ENCODE measurements around the gene TTC31. TPM values are rescaled to one million over a fixed set of nuclear protein-coding genes. Genes with fewer than 3 reads are reported as not detected.

The TTC31 gene
- total RNA-seq, 1 donor from 2014 or later, result 22.6 TPM

DNA sequence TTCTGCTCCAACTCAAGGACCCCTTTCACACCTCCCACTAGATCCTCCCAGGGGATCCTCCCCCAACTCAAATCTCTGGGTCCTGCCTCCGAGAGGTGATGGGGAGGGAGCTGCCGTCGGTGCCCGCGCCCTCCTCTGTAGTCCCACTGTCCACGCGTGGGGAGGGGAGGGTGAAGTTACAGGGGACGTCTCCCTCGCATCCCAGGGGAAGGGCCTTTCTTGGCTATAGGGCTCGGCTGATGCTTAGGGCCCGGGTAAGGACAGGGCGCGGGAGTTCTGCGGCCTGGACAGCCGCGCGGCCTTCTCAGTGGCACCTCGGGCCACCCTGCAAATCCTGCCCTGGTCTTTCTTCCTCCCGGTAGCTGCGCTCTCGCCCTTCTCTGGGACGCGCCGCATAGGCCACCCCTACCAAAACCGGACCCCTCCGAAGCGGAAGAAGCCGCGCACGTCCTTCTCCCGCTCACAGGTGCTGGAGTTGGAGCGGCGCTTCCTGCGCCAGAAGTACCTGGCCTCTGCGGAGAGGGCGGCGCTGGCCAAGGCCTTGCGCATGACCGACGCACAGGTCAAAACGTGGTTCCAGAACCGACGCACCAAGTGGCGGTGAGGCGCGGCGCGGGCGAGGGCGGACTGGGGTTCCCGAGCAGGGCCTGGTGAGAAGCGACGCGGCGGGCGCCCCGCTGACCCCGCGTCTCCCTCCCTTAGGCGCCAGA, 32.5 kb downstream of the TTC31 start:
- ATAC-seq (no peak), DNase-seq (ENCODE audit: low spot score) (no peak)
- intact Hi-C loops (cut with DNase I), result no loop called here

GRCh38 chr2:74515981-74516633, 33.2 kb downstream of the TTC31 start:
- ATAC-seq, result peak; percentile 72
- intact Hi-C loops (cut with DNase I), result no loop called here
- peak; percentile 77 for DNase-seq (ENCODE audit: low spot score)

GRCh38 chr2:74516650-74517049, 33.8 kb downstream of the TTC31 start:
- DNase-seq (ENCODE audit: low spot score) (no peak), ATAC-seq (no peak)
- intact Hi-C loops (cut with DNase I), result no loop called here

DNA sequence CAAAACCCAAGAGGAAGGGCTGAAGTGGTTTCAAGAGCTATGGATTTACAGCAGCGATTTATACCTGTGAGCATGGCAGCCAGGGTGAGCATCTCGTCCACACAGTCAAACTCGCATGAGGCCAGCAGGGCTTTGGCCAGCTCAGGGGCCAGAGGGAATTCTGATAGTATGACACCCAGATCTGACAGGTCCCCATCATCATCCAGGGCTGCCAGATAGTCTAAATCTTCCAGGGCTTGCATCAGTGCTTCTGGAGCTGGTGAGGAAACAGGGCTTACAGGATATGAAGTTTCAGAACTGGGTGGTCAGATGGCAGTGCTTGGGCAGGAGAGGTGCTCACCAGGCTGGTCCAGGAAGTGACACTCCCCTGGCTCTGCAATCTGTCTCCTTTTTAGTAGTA, 39.6 kb downstream of the TTC31 start:
- intact Hi-C loops (cut with DNase I), result no loop called here
- ATAC-seq (no peak), DNase-seq (ENCODE audit: low spot score) (no peak)

DNA sequence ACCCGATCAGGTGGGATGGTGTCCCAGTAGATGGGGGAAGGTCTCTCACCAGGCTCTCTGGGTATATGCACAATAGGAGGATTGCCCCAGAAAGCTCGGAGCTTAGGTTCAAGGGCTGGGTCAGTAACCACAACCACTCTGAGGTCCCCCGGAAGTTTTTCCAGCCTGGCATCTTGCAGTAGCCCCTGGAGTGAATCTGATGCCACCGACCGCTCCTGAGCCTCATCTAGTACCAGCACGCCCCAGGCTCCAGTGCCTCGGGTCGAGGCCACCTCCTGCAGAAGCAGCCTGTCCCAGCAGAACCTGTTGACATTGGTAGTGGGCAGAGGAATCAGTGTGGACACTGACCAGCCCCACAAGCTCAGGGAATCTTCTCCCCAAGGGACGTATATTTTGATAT, 41.1 kb downstream of the TTC31 start:
- intact Hi-C loops (cut with DNase I), result no loop called here
- no peak for ATAC-seq
- no peak for DNase-seq (ENCODE audit: low spot score)

DNA sequence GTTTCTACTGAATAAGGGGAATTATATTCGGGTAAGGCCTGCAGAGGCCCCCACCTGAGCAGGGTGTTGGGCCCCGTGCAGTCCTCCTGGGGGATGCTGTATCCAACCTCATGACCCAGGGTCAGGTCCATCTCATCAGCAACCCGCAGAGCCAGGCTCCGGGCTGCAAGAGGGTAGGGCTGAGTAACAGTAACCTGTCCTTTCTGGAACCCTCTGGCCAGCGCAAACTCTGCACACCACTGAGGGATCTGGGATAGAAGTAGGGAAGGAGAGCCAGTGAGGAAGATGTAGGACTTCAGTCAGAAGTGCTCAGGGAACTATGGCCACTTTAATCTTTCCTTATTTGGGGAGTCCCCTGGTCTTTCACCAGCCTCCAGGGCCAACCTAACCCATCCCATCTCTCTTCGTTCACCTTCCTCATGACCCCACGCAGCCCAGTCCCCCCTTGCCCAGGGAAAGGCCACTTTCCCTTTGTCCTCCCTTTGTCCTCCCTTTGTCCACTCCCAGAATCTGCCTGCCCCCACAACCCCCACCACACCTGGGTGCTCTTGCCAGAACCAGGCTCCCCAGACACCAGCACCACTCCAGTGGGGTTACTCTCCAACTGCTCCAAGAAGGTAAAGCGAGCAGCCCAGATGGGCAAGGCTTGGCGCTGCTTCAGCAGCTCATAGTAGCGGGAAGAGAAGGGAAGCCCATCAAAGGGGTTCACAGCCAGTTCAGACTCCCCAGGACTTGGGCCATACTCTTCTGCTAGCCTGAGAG, 42.3 kb downstream of the TTC31 start:
- ATAC-seq (no peak), DNase-seq (ENCODE audit: low spot score) (no peak)
- intact Hi-C loops (cut with DNase I), result no loop called here

DNA sequence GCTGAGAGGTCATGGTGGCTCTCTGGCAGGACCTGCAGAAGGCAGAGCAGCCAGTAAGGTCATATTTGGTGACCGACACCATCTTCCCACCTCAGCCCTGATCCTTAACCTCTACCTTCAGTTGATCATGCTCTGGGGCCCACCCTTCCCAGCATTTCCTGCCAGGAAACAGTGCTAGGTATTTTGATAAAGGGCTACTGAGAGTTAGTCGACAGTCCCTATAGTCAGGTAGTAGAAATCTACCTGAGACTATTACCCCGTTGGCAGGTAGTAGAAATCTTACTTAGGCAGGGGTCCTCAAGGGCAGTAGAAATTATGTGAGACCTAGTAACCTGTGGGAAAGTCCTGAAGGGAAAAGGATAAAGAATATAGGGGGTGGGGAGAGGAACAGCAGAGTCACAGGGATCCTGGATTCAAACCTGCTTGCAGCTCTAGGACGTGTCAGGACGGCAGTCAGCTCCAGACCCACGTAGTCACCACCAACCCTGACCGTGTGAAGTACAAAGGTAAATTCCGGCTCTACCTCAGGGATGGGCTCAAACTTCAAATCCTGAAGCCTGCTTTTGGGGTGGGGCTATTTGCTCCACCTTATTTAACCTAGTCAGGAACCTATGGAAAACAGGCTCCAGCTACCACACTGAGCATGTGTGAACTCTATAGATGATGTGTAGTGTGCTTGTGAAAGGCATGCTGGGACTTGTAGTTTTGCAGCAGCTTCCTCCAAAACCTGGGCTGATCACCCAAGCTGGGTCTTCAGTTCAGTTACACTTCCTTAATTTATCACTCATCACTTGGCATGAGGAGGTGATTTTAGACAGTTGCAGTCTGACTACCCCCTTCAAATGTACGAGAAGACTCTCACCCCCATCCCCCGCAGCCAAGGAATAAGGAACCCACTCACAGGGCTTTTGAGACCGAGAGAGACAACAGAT, 43.1 kb downstream of the TTC31 start, which contains the start of gene DQX1:
TSS of gene DQX1 (minus strand) at position 515 of the 932 bp plus-strand sequence. CDS start at position 13, 502 bp downstream.
- ATAC-seq, result no peak
- intact Hi-C loops (cut with DNase I), result no loop called here
- no peak for DNase-seq (ENCODE audit: low spot score)

DNA sequence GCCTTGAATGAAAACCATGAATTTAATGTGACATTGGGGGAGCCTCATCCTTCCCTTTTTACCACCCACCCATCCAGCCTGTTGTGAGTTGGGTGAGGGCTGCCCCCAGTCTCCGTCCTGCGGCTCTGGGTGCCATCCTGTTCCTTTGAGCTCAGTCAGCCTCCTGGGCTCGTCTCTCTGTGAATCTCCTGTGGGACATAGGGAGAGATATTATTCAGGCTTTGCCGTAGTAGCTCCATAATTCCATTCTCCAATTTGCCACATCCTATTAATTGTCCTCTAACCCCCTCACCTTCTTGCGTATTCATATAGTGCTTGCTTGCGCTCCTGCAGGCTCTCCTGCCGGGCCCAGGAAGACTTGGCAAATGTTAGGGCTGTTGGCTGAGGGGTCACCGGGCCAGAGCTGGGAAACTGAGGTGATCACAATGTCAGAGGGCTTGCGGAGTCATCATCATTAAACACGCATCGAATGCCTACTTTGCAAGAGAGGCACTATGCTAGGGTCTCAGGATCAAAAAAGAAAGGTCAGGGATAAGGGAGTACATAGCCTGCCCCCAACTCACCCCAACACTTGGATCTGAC, 43.9 kb downstream of the TTC31 start:
- no peak for ATAC-seq

DNA sequence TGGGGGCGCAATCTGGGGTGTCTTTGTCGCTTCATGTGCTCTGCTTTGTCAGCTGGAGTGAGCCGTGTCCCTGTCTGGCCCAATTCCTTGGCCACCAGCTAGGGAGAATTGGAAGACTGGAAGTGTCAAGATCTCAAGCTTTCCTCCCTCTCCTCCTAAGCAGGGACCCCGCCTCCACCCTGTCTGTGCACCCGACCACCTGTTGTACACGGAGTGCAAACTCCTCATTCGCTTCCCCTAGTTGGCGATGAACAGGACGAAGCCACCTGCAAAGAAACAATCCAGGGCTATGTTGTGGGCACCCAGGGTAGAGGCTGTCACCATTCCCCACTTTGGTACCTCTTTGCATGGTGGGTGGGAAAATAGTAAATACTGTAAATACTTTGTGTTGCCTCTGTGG, 44.9 kb downstream of the TTC31 start:
- intact Hi-C loops (cut with DNase I), result no loop called here
- ATAC-seq (no peak), DNase-seq (ENCODE audit: low spot score) (no peak)

More for the DNA sequence above, 43.9 kb downstream of the TTC31 start:
- DNase-seq (ENCODE audit: low spot score), result no peak
- intact Hi-C loops (cut with DNase I), result no loop called here

GRCh38 chr2:74528600-74529356, 45.9 kb downstream of the TTC31 start:
- intact Hi-C loops (cut with DNase I), result no loop called here
- DNase-seq (ENCODE audit: low spot score) (no peak), ATAC-seq (peak; percentile 3)

DNA sequence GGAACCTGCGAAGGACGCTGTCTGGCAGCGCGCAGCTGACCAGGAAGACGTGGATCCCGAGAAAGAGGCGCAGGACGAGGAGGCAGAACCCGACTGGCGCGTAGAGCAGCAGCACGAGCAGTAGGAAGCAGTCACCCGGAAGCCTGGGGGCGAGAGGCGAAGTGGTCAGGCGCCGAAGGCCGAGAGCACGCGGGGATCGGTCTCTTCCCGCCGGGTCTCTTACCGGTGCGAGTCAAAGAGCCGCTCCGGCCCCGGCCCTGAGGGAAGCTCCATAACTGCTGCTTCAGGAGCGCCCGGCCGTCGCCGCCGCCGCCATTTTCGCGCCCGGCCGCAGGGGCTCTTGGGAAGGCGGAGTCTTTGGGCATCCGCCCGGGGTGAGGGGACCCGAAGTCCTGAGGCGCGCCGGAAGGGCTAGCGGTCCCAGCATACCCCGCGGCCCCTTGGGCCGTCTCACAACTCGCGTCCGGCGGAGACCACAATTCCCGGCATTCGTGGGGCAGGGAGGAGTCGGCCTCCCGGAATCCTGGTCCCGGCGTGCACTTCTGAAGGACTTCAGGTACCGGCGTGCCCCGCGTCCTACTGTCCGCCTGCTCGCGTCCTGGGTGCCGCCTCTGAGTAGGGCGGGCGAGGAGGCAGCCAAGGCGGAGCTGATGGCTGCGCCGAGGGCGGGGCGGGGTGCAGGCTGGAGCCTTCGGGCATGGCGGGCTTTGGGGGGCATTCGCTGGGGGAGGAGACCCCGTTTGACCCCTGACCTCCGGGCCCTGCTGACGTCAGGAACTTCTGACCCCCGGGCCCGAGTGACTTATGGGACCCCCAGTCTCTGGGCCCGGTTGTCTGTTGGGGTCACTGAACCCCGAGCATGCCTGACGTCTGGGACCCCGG, 46.7 kb downstream of the TTC31 start, which contains the start of the genes AUP1 and HTRA2:
TSS of gene AUP1 (minus strand) at position 350 of the 882 bp plus-strand sequence. CDS start at position 273, 77 bp downstream.
TSS of gene HTRA2 (plus strand) at position 577 of the 882 bp plus-strand sequence. CDS start at position 651, 74 bp downstream.
- DNase-seq (ENCODE audit: low spot score) (peak; percentile 99), ATAC-seq (peak; percentile 98)
- intact Hi-C loops (cut with DNase I), result no loop called here

- intact Hi-C loops (cut with DNase I), result no loop called here
- DNase-seq (ENCODE audit: low spot score) (peak; percentile 74), ATAC-seq (peak; percentile 11)
Measured at GRCh38 chr2:74530239-74531187, 47.6 kb downstream of the TTC31 start.

DNA sequence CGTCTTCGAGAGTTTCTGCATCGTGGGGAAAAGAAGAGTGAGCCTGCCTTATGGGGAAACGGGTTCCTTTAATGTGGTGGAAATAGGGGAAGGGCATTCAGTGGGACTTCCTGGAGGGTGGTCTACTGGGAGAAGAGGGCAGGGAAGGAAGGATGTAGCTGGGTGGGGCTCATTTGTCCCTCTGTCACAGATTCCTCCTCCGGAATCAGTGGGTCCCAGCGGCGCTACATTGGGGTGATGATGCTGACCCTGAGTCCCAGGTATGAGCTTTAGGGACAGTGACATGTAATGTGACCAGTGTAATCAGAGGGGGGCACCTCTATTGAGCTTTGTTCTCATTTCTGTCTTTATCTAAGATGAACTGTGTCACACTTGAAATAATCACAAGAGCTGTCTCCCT, 48.8 kb downstream of the TTC31 start:
- intact Hi-C loops (cut with DNase I), result no loop called here
- DNase-seq (ENCODE audit: low spot score), result no peak
- ATAC-seq, result no peak

GRCh38 chr2:74532222-74532621, 49.3 kb downstream of the TTC31 start:
- DNase-seq (ENCODE audit: low spot score), result no peak
- ATAC-seq, result no peak
- intact Hi-C loops (cut with DNase I), result no loop called here

DNA sequence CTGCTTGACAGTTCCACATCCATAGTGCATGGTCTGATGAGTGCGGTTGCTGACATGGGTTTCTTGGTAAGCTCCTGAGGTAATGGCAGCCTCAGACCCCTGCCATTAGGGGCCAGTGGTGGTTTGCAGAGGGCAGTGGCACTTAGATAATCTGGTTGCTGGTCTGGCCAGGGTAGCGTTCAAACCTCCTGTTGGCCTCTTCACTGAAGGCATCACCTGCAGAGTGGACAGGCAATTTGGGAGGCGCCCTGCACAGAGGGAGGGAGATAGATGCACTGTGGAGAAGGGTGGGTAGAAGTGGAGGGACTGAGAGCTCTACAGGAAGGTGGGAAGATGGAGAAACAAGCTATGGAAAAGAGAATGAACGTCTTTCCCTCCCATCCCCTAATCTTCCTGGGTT, 50.6 kb downstream of the TTC31 start:
- intact Hi-C loops (cut with DNase I), result no loop called here
- DNase-seq (ENCODE audit: low spot score) (no peak), ATAC-seq (no peak)

GRCh38 chr2:74534411-74534810, 51.5 kb downstream of the TTC31 start:
- ATAC-seq (no peak), DNase-seq (ENCODE audit: low spot score) (no peak)
- intact Hi-C loops (cut with DNase I), result no loop called here

Measured in sciatic nerve (tissue), 2 donors.